Measurements from ENCODE around the gene VAV2.
A peak's percentile ranks its signal among the peaks of the same experiment; 100 is the strongest.

Gene VAV2

DNA sequence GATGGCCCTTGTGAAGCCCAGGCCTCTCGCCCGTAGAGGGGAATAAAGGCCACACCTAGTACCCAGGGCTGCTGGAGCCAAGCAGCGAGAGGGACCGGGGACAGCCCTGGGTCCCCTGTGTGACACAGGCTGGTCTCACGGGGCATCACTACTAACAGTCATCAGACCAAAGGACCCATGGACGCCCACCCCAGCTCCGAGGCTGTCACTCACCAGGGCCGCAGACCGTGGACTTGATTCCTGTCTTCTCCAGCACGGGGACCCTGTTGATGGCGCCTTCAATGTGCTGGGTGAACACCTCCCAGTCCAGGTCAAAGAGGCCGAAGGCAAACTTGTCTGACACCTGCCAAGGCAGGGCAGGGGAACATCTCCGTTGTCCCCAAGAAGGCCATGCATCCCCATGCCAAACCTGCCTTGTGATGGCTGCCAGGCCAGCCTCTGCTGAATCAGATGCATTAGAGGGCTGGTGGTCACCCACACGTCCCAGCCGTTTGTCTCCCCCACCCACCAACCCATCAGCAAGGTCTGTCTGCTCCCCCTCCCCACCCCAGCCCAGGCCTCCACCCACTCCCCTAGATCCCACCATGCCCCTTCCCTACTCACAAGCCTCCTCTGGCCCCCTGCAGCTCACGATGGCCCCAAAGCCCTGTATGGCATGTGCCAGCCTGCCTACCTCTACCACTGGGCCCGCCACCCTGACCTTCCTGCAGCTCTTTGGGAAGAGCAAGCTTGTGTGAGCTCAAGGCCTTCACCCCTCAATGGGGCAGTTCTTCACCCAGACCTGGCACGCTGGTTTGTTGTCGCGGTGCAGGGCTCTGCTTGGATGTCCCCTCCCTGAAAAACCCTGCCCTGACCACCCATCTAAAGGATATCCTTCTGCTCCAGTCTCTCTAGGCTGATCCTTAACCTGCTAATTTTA lies 274.8 kb downstream of the VAV2 start:
- no peak for ATAC-seq
- TF ChIP-seq OSR1 (CRISPR knock-in tag; IDR thresholded peaks at IDR 0.05) (no peak), ISL1 (CRISPR knock-in tag; IDR thresholded peaks at IDR 0.05) (no peak)
- TF ChIP-seq, protein P1, sequence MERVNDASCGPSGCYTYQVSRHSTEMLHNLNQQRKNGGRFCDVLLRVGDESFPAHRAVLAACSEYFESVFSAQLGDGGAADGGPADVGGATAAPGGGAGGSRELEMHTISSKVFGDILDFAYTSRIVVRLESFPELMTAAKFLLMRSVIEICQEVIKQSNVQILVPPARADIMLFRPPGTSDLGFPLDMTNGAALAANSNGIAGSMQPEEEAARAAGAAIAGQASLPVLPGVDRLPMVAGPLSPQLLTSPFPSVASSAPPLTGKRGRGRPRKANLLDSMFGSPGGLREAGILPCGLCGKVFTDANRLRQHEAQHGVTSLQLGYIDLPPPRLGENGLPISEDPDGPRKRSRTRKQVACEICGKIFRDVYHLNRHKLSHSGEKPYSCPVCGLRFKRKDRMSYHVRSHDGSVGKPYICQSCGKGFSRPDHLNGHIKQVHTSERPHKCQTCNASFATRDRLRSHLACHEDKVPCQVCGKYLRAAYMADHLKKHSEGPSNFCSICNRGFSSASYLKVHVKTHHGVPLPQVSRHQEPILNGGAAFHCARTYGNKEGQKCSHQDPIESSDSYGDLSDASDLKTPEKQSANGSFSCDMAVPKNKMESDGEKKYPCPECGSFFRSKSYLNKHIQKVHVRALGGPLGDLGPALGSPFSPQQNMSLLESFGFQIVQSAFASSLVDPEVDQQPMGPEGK (CRISPR knock-in tag; IDR thresholded peaks at IDR 0.05; ENCODE audit: borderline replicate concordance): no peak

DNA sequence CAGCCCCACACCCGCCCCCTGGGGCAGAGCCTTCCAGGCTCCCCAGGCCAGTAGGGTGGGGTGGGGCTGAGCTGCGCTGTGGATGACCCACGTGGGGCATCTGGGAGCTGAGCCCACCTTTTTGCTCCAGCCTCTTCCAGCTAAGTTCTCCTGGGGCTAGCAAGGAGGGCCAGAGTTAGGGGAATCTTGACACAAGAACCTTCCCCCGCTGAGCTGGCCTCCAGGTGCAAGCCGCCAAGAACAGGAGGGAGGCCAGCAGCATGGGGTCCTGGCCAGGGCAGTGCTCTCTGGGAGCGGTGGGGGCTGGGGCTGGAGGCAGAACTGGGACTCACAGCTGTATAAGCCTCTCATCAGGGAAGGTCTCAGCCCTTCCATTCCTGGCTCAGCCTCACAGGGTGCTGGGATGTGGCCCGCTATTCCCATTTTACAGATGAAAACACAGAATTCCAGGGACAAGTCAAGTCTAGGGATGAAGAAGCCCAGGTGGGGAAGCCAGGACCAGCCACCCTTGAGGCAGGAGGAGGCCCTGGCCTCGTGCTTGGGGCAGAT lies 275.5 kb downstream of the VAV2 start:
- ATAC-seq: no peak
- TF ChIP-seq ZFP3 (CRISPR knock-in tag; IDR thresholded peaks at IDR 0.05) (no peak), OSR1 (CRISPR knock-in tag; IDR thresholded peaks at IDR 0.05) (no peak), ZC3H10 (CRISPR knock-in tag; IDR thresholded peaks at IDR 0.05) (no peak), TCF4 (CRISPR knock-in tag; IDR thresholded peaks at IDR 0.05; ENCODE audit: borderline replicate concordance) (no peak), SNAI2 (CRISPR knock-in tag; IDR thresholded peaks at IDR 0.05) (no peak), ZNF565 (CRISPR knock-in tag; conservative IDR thresholded peaks at IDR 0.05; ENCODE audit: low read depth) (no peak), PPARA (CRISPR knock-in tag; IDR thresholded peaks at IDR 0.05; ENCODE audit: borderline replicate concordance) (no peak), BACH2 (CRISPR knock-in tag; IDR thresholded peaks at IDR 0.05; ENCODE audit: borderline replicate concordance) (no peak), GLIS3 (CRISPR knock-in tag; IDR thresholded peaks at IDR 0.05) (no peak), TOX (CRISPR knock-in tag; IDR thresholded peaks at IDR 0.05; ENCODE audit: borderline replicate concordance) (no peak), ESRRG (CRISPR knock-in tag; IDR thresholded peaks at IDR 0.05) (no peak), ISL1 (CRISPR knock-in tag; IDR thresholded peaks at IDR 0.05) (no peak), ARNTL (CRISPR knock-in tag; IDR thresholded peaks at IDR 0.05; ENCODE audit: borderline replicate concordance, low read depth) (no peak), ZNF8 (CRISPR knock-in tag; IDR thresholded peaks at IDR 0.05) (no peak), TSHZ2 (CRISPR knock-in tag; IDR thresholded peaks at IDR 0.05) (no peak)
- TF ChIP-seq, protein P1 (CRISPR knock-in tag; IDR thresholded peaks at IDR 0.05; ENCODE audit: borderline replicate concordance): no peak

DNA sequence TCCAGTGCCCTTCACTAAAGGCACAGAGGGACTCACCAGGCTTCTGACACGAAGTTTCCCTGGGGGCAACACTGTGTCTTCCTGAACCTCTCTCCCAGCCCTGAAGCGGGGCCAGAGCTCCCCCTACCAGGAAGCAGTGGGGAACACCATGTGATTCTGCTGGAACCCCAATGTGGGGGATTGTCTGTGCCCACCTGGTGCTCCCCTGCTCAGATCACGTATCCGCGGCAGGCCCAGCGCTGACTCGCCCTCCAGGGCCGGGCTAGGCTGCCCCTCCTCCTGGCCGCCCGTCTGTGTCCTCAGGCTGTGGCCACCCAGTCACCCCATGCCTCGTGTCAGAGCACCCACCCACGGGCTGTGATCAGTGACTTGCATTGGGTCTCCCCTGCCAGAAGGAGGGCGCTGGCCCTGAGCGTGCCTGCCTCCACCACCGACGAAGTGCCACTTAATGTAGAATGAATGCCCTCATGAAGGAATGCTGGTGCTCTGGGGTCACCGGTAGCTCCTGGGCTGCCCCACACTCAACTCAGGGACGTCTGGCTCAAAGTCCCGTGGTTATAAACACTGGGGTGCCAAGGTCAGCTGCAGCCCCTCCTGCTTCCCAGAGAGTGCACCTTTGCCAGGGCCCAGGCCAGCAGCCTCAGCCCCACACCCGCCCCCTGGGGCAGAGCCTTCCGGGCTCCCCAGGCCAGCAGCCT lies 276.1 kb downstream of the VAV2 start:
- peak; percentile 50 for ATAC-seq
- TF ChIP-seq, protein P1 (CRISPR knock-in tag; IDR thresholded peaks at IDR 0.05; ENCODE audit: borderline replicate concordance): no peak
- no peak for TF ChIP-seq TSHZ2 (CRISPR knock-in tag; IDR thresholded peaks at IDR 0.05)
- no peak for TF ChIP-seq RARB (CRISPR knock-in tag; IDR thresholded peaks at IDR 0.05)
- no peak for TF ChIP-seq CREB5 (CRISPR knock-in tag; IDR thresholded peaks at IDR 0.05; ENCODE audit: low read depth)
- TF ChIP-seq PPARA (CRISPR knock-in tag; IDR thresholded peaks at IDR 0.05; ENCODE audit: borderline replicate concordance): no peak
- TF ChIP-seq ZNF565 (CRISPR knock-in tag; conservative IDR thresholded peaks at IDR 0.05; ENCODE audit: low read depth): no peak
- TF ChIP-seq ZFP3 (CRISPR knock-in tag; IDR thresholded peaks at IDR 0.05): no peak
- TF ChIP-seq ESRRG (CRISPR knock-in tag; IDR thresholded peaks at IDR 0.05): no peak
- TF ChIP-seq, protein P2, sequence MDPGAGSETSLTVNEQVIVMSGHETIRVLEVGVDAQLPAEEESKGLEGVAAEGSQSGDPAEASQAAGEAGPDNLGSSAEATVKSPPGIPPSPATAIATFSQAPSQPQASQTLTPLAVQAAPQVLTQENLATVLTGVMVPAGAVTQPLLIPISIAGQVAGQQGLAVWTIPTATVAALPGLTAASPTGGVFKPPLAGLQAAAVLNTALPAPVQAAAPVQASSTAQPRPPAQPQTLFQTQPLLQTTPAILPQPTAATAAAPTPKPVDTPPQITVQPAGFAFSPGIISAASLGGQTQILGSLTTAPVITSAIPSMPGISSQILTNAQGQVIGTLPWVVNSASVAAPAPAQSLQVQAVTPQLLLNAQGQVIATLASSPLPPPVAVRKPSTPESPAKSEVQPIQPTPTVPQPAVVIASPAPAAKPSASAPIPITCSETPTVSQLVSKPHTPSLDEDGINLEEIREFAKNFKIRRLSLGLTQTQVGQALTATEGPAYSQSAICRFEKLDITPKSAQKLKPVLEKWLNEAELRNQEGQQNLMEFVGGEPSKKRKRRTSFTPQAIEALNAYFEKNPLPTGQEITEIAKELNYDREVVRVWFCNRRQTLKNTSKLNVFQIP (CRISPR knock-in tag; IDR thresholded peaks at IDR 0.05; ENCODE audit: borderline replicate concordance, low read depth): no peak
- TF ChIP-seq ZFP30 (CRISPR knock-in tag; IDR thresholded peaks at IDR 0.05): no peak
- no peak for TF ChIP-seq OSR1 (CRISPR knock-in tag; IDR thresholded peaks at IDR 0.05)
